GM19395 (cell line): Measurements from ENCODE around the gene MPDZ.

Experiments used
- ATAC-seq: cut with Tn5 transposase; IDR thresholded peaks from one replicate; pipeline ENCODE4 v1.9.1; 2021; ENCODE audit warnings: mild to moderate bottlenecking, moderate library complexity; ENCODE audit not compliant: unreplicated experiment

Gene MPDZ

DNA sequence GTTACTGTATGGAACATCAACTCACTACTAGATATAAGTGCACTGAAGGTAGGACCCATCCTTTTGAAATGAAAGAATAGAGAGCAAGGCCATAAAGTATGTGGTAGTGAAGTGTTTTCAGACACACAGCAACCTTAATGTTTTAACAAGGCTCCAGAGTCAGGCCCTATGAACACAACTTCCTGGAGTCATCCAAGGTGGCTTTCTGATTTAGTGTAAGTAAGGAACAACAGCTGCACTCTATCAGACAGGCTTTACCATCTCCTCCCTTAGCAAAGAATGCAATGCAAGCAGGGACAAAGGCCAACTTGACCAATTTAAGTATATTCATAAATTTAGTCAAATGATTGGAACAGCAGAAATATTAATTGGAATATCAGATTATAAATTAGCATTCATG is 90.1 kb downstream of the MPDZ start:
- ATAC-seq, result no peak

DNA sequence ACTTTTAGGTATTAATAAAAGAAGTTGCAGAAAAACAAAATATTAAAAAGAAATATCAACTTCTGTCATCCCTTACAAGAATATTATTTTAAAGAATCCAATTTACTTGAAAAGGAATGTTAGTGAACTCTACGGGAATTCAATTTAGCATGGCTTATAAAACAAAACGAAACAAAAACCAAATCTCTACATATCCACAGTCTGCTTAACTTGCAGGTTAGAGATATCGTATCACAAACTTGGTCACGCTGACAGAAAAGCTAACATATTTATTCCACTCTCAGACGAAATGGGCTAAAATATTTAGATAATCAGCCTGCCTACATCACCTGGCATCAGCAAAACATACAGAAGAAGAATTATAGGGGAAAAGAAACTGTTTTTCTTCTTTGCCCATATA is 92.7 kb downstream of the MPDZ start:
- no peak for ATAC-seq

DNA sequence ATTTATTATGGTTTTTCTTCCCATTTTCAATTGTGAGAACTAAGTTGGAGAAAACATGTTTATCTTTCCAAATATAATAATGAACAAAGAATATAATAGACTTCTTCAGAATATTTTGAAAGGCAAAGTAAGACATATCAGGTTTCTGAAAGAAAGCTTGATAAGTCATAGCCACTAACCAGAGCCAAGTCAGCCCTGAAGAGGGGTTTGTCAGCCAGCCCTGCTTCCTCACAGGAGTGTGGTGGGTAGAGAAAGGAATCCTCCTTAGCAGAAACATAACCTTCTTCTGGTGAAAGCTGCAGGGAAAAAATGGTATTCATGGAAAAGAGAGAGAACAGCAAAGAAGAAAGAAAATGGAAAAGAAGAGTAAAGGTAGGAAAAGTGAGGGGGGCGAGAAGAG is 93.4 kb downstream of the MPDZ start:
- no peak for ATAC-seq

- ATAC-seq, result no peak
These were observed 97.8 kb downstream of the MPDZ start for GRCh38 chr9:13181652-13182051.

DNA sequence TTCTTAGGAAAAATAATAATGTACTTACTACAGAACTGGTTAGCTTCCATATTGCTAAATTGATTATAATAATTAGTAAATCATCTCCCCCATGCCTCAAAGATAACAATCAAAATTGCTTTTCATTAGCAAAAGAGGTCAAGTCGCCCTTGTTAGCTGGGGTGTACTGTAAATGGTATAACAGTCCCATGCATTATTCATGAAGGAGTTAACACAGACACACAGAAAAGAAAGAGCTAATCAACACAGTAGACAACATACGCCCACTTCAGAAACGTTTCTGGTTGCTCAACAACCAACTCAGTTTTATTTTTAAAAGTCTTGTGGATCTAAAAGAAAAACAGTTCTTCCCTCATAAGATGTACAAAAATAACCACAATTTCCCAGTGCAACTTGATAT is 100.2 kb downstream of the MPDZ start:
- no peak for ATAC-seq

- no peak for ATAC-seq
These were observed 103.8 kb downstream of the MPDZ start for GRCh38 chr9:13175732-13176131.

DNA sequence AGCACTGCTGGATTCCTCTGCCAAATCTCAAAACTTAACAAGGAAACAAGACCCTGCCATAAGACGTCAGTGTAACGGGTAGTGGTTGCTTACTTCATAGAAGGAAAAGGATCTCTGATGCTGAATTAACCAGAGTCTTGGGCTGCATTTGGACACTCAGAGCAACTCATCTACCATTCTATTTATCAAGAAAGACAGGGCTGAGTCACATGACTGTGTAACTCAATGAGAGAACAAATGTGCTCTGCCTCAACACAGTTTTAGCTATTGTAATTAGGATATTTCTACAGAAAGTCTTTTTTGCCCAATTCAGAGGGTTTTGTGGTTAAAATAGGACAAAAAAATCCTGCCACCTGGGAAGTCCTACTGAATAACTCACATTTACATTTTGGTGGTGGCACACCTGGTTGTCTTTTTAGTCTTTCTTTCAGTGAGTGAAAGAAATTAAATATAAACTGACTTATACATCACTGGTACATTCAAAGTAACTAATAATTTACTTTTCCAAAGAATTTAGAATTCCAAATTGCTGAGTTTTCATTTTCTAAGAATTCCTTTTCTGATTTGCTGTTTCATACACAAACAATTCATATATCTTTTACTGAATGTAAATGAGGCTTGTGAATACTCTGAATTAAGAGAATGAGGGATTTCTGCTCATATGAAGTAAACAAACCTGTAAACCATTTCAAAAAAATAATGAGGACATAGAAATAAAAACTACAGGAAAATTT is 104.4 kb downstream of the MPDZ start:
- no peak for ATAC-seq

DNA sequence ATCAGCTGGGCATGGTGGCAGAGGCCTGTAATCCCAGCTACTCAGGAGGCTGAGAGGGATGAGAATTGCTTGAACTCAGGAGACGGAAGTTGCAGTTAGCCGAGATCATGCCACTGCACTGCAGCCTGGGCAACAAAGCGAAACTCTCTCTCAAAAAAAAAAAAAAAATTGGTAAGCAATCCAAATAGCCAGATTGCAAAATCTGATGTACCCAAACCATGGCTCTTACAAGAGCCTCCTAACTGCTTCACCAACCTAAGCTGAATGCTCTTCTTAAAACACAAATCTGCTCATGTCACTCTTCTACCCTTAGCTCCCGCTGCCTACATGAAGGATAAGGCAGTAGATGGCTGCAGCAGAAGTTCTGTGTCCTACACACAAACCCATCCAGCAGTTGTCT is 105.9 kb downstream of the MPDZ start:
- ATAC-seq, result no peak

- no peak for ATAC-seq
These were observed 108.2 kb downstream of the MPDZ start for GRCh38 chr9:13171261-13171660.

GRCh38 chr9:13166996-13167395 is 112.5 kb downstream of the MPDZ start:
- no peak for ATAC-seq

GRCh38 chr9:13165956-13166355 is 113.5 kb downstream of the MPDZ start:
- no peak for ATAC-seq

GRCh38 chr9:13165236-13165945 is 114.1 kb downstream of the MPDZ start:
- no peak for ATAC-seq

- ATAC-seq, result no peak
These were observed 115.5 kb downstream of the MPDZ start for GRCh38 chr9:13163946-13164345.

- ATAC-seq, result no peak
These were observed 116.2 kb downstream of the MPDZ start for GRCh38 chr9:13163287-13163686.

DNA sequence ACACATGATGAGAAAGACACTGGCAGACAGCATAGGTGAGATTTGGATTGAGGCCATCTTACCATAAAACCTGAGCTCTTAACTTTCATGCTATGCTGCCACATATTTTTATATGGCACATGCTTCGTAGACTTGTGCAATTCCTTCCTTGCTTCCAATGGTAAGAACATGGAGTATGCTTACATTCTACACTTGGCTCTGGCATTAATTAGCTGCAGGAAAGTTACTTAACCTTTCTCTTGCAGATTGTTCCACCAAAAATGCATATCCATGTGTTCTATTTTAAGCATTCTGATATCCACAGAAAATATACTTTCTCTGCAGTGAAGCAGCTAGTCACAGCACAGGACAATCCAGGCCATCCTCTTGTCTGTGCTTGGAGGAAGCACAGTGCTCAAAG is 119.4 kb downstream of the MPDZ start:
- no peak for ATAC-seq

DNA sequence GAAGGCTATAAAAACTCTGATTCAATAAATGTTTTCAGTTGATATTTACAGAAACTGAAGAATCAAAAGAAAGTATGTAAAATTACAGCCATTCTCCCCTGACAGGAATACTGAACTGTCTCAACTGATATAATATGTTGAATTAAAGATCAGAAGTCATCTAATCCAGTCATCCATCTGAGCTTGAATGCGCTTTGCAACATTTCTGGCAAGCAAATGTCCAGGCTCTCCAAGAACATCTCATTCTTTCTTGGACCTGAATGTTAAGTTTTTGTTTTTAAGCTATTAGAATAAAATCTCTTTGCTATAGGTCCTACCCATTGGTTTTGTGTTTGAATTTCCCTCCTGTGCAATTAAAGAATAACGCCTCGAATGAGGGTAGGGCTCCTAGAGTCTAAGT is 120.5 kb downstream of the MPDZ start:
- ATAC-seq, result no peak

DNA sequence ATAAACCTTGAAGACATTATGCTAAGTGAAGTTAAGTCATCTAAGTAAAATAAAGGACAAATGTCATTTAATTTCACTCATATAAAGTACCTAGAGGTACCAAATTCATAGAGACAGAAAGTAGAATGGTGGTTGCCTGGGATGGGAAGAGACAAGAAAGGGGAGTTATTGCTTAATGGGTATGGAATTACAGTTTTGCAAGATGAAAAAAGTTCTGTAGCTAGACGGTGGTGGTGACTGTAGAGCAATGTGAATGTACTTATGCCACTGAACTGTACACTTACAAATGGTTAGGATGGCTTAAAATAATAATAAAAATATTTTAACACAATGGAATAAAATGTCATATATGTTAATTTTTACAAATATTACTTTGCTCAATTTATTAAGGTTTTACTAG is 128.0 kb downstream of the MPDZ start:
- no peak for ATAC-seq

DNA sequence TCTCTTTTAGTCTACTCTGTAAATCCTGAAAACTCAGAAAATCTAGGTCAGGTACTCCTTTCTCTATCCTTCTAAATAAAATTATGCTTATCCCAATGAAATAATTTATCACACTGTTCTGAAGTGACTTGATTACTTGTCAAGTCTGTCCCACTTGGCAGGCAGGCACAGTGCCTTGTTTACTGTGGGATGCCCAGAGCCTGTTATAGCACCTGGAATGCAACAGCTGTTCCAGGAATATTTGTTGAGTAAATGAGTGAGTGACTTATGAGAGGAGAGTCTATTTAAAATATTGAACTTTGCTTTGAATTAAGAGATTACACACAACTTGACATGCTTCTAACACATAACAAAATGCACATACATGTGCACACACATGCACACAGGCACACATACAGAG is 130.0 kb downstream of the MPDZ start:
- ATAC-seq, result no peak

GRCh38 chr9:13146840-13147239 is 132.7 kb downstream of the MPDZ start:
- ATAC-seq, result no peak

- no peak for ATAC-seq
These were observed 134.2 kb downstream of the MPDZ start for GRCh38 chr9:13145340-13145739.

DNA sequence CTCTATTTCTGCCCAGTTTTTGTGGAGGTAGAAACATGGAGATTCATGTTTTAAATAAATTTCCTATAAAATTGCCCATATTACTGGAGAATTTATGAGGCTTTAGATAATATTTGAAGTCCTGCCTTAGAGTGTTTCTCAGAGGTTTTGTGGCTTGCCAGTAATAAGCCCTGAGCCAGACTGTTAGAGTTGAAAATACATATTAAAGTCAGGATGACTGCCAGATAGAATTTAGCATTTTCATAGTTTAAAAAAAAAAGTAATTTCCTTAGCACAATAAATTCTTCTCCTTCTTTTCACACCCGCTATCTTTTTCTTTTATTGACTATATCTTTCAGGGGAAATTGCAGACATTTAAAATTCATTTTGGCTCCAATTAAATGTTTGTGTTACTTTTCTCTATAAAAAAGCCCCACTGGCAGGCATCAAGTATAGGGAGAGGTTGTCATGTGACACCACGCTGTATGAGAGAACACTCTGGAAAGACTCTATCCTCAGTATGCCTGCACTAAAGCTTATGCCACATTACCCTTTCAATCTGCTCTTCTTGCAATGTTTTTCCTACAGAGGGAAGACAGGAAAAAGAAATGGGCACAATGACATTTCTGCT is 135.2 kb downstream of the MPDZ start:
- ATAC-seq, result no peak

GRCh38 chr9:13143281-13143680 is 136.2 kb downstream of the MPDZ start:
- no peak for ATAC-seq
